ENCODE measurements around the gene SIK2. TPM values are rescaled to one million over a fixed set of nuclear protein-coding genes. Genes with fewer than 3 reads are reported as not detected.
A peak's percentile ranks its signal among the peaks of the same experiment; 100 is the strongest.
"Not testable (repeated sequence)": the region's sequence is repeated elsewhere in the genome, so short reads cannot be mapped to it uniquely, and the experiment has no call there.

Gene SIK2
- polyA plus RNA-seq, 10 donors = 17.7 to 33.1 (median 21.9) TPM

GRCh38 chr11:111697933-111698371 is 95.7 kb downstream of the SIK2 start:
- DNase-seq = no peak

GRCh38 chr11:111698852-111699559 is 96.8 kb downstream of the SIK2 start:
- DNase-seq = no peak

GRCh38 chr11:111699579-111700156 is 97.4 kb downstream of the SIK2 start:
- no peak for DNase-seq

- DNase-seq = no peak
Observed at GRCh38 chr11:111700162-111700561, 97.9 kb downstream of the SIK2 start.

DNA sequence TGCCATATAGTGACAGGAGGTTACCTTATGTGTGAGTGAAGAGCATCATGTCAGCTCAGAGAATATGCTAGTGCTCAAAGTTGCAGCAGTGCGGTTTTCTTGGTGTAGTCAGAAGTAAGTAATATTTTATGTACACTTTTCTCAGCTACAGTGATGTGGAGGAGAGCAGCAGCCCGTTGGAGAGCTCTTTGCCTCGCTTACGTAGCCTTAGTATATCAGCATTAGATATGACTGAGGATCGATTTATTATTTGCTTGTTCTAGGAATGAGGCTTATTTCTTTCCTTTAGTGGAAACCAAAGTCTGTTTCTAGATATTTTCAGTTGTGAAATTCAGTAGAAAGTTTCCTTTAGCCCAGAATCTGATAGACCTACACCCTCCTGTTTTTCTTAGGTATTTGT is 100.4 kb downstream of the SIK2 start:
- no peak for DNase-seq

- peak in 1 of 3 donors; percentile 9 for DNase-seq
Observed at GRCh38 chr11:111703576-111703975, 101.3 kb downstream of the SIK2 start.

- peak; percentile 16 to 68 (median 48) for DNase-seq
Observed at GRCh38 chr11:111707039-111707690, 104.9 kb downstream of the SIK2 start.

GRCh38 chr11:111707691-111708067 is 105.4 kb downstream of the SIK2 start:
- no peak for DNase-seq

DNA sequence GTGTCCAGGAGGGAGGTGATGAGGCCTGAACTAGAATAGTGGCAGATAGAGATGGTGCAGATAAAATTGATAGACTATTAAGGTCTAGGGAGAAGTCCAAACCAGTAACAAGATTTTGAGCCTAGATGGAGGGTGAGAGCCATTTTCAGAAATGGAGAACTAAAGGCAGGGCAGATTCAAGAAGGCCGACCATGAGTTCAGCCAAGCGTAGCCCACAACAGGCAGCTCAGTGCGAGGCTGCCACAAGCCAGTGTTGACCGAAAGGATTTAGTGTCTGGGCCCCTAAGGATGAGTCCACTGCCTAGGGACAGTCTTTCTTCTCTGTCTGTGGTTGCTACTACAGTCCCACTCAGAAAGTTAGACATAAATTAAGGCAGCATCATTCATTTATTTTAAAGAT is 112.3 kb downstream of the SIK2 start:
- DNase-seq = no peak

- DNase-seq = no peak
Observed at GRCh38 chr11:111715142-111715816, 113.0 kb downstream of the SIK2 start.

GRCh38 chr11:111717660-111718059 is 115.4 kb downstream of the SIK2 start:
- DNase-seq = not testable (repeated sequence)

GRCh38 chr11:111718436-111718835 is 116.2 kb downstream of the SIK2 start:
- DNase-seq = peak in 1 of 3 donors; percentile 22

- no peak for DNase-seq
Observed at GRCh38 chr11:111718859-111719258, 116.6 kb downstream of the SIK2 start.

DNA sequence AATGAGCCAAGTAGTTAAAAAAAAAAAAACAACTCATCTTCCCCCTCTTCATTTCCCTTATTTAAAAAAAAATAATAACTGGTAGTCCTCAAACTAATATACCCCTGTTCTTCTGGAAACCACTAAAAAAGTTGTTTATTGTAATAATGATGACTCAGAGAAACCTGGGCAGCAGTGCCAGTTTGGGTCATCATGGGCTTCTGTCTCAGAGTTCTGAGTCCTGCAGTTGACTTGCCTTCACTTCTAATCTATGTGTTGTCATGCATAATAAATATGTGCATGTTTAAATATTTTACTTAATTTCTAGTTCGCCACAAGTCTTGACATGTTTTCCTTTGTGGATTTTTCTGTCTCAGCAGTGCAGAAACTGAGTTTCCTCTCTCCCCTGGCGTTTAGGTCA is 117.1 kb downstream of the SIK2 start:
- no peak for DNase-seq

DNA sequence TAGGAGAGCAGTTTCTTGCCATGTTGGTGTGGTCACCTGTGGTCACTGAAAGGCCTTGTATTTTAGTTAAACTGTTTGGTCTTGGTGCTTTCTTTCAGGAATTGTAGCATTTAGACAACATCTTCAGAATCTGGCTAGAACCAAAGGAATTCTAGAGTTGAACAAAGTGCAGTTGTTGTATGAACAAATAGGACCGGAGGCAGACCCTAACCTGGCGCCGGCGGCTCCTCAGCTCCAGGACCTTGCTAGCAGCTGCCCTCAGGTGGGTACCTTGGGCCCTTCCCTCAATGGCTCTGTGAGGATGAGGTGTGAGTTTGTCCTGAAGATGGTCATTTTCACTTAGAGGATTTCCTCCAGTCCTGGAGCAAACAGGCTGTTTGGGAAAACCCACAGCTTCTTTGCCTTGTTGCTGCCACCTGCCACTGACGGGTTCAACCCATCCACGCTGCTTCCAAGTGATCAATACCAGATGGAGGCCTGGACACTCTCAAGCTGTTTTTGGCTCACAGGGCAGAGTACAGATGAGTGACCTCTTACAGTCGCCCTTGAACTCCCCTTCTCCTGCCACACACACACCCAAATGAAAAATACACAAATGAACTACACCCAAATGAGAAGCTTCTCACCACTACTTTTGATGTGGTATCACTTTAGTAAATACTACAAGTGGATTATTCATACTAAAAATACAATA is 118.7 kb downstream of the SIK2 start:
- no peak for DNase-seq

DNA sequence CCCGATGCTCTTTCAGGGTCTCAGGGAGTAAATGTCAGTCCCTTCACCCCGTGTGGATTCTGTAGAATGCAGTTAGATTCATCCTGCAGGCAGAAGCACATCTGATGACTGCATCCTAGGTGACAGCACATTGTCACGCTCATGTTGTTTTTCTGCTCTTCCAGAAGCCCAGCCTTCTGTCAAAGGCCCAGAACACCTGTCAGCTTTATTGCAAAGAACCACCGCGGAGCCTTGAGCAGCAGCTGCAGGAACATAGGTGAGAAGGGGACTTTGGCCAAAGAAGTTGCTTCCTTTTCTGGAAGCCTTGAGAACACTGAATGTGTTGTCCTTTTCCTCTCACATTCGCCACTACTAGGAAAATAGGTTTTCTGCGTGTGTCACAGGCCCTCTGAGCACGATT is 120.3 kb downstream of the SIK2 start:
- DNase-seq = no peak

GRCh38 chr11:111723595-111723994 is 121.3 kb downstream of the SIK2 start:
- DNase-seq = no peak

DNA sequence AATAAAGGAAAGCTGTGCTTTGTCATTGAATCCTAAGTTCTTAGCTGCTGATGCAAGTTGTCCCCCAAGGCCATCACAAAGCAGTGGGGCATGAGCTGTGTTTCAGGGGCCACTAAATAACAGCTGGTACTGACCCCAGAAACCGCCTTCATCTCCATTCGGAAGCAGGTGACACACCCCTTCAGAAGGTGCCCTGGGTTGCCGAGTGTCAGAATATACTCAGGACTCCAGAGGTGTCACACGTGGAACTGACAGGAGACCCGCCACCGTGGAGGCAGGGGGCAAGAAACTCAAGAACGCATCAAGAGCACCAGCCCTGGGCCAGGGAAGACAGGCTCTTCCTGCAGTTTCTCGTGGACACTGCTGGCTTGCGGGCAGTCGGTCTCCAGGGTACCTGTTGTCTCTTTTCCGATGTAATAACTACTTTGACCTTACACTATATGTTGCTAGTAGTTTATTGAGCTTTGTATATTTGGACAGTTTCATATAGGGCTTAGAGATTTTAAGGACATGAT is 122.4 kb downstream of the SIK2 start:
- DNase-seq = no peak

DNA sequence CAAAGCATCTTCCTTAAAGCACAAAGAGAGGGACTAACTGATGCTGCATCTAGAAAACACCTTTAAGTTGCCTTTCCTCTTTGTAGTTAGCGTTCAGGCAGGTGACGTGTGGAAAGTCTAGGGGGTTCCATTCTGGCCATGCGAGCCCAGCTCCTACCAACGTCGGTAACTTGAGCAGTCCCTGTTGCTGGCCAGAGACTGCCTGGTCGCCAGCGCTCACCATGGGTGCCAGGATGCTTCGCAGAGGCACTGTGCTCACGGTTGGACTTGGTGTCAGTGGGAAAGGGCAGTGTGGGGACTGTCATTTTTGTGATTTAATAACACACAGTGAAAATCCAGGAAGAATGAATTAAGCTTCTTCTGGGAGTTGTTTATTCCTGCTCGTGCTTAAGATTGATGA is 123.4 kb downstream of the SIK2 start:
- no peak for DNase-seq

DNA sequence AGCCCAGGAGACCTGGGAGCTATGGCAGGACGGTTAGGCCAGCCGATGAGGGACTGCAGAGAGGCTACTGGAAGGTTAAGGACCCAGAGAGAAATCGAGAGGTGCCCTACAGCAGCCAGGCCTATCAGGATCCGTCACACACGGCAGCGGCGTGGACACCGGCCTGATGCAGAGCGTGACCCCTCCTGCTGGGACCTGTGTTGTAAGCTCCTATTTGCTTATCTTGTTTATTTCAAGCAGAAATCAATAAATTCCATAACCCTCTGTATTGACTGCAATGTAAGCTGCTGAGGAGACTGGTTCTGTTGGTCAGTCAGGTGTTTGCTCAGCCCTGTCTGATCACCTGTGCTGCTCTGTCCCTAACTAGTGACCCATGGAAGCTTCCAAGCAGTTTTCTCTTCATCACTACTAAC is 124.1 kb downstream of the SIK2 start:
- no peak for DNase-seq

- no peak for DNase-seq
Observed at GRCh38 chr11:111727431-111727830, 125.2 kb downstream of the SIK2 start.
